Measurements from ENCODE around the gene UNC119.
"Not testable (repeated sequence)": the region's sequence is repeated elsewhere in the genome, so short reads cannot be mapped to it uniquely, and the experiment has no call there.

Gene UNC119

GRCh38 chr17:28552176-28552999, at the start of gene UNC119:
Gene UNC119, minus strand, starts transcription at chr17:28552624. Its CDS starts 67 bp downstream, at chr17:28552557.
- peak; percentile 51 for DNase-seq (ENCODE audit: low read depth)

GRCh38 chr17:28599311-28600184, 47.1 kb upstream of the UNC119 start:
- peak; percentile 76 for DNase-seq (ENCODE audit: low read depth)

GRCh38 chr17:28598799-28599310, 46.4 kb upstream of the UNC119 start, which contains the start of gene SPAG5:
Gene SPAG5, minus strand, starts transcription at chr17:28599025. Its CDS starts 79 bp downstream, at chr17:28598946.
- peak; percentile 85 for DNase-seq (ENCODE audit: low read depth)

- DNase-seq (ENCODE audit: low read depth) = no peak
These were observed 46.0 kb upstream of the UNC119 start for GRCh38 chr17:28598389-28598788.

- DNase-seq (ENCODE audit: low read depth) = no peak
These were observed 45.4 kb upstream of the UNC119 start for GRCh38 chr17:28597606-28598383.

- no peak for DNase-seq (ENCODE audit: low read depth)
These were observed 39.8 kb upstream of the UNC119 start for GRCh38 chr17:28592260-28592659.

GRCh38 chr17:28585851-28586250, 33.4 kb upstream of the UNC119 start:
- DNase-seq (ENCODE audit: low read depth) = peak; percentile 34

GRCh38 chr17:28584434-28584833, 32.0 kb upstream of the UNC119 start:
- no peak for DNase-seq (ENCODE audit: low read depth)

GRCh38 chr17:28582513-28582912, 30.1 kb upstream of the UNC119 start:
- no peak for DNase-seq (ENCODE audit: low read depth)

GRCh38 chr17:28580959-28581358, 28.5 kb upstream of the UNC119 start:
- no peak for DNase-seq (ENCODE audit: low read depth)

- no peak for DNase-seq (ENCODE audit: low read depth)
These were observed 27.1 kb upstream of the UNC119 start for GRCh38 chr17:28579526-28579925.

- DNase-seq (ENCODE audit: low read depth) = no peak
These were observed 26.1 kb upstream of the UNC119 start for GRCh38 chr17:28578246-28579195.

- no peak for DNase-seq (ENCODE audit: low read depth)
These were observed 25.0 kb upstream of the UNC119 start for GRCh38 chr17:28577466-28577824.

GRCh38 chr17:28576758-28577465, 24.5 kb upstream of the UNC119 start, which contains the start of gene ALDOC:
Gene ALDOC, minus strand, starts transcription at chr17:28576895. Its CDS starts 1,363 bp downstream, at chr17:28575532.
- peak; percentile 85 for DNase-seq (ENCODE audit: low read depth)

GRCh38 chr17:28576016-28576415, 23.6 kb upstream of the UNC119 start:
- not testable (repeated sequence) for DNase-seq (ENCODE audit: low read depth)

- no peak for DNase-seq (ENCODE audit: low read depth)
These were observed 22.8 kb upstream of the UNC119 start for GRCh38 chr17:28575126-28575795.

- DNase-seq (ENCODE audit: low read depth) = no peak
These were observed 22.1 kb upstream of the UNC119 start for GRCh38 chr17:28574526-28574925.

GRCh38 chr17:28573966-28574480, 21.6 kb upstream of the UNC119 start:
- no peak for DNase-seq (ENCODE audit: low read depth)

GRCh38 chr17:28573521-28573920, 21.1 kb upstream of the UNC119 start:
- DNase-seq (ENCODE audit: low read depth) = no peak

Data from amniotic epithelial cell (primary cell).